NCI-H82 treated with DMSO at 0.1 percent for 48 hours (cell line): Measurements from ENCODE around the gene SPPL3.
"Not testable (repeated sequence)": the region's sequence is repeated elsewhere in the genome, so short reads cannot be mapped to it uniquely, and the experiment has no call there.

Experiments used
- DNase-seq: peaks from one replicate; lab custom pipeline; 2025; ENCODE audit not compliant: unreplicated experiment; lab: John Stamatoyannopoulos, UW

Gene SPPL3

DNA sequence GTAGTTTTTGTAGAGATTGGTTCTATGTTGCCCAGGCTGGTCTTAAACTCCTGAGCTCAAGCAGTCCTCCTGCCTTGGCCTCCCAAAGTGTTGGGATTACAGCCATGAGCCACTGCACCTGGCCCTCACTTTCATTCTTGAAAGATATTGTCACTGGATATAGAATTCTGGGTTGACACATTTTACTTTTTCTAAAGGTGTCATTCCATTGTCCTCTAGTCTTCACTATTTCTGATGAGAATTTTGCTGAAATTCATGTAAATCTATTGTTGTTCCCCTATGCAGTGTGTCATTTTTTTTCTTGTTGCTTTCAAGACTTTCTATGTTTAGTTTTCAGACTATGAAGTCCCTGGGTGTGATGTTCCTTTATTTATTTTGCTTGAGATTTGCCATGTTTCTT lies 149.4 kb downstream of the SPPL3 start:
- DNase-seq = no peak

GRCh38 chr12:120751389-120751788 lies 152.8 kb downstream of the SPPL3 start:
- no peak for DNase-seq

DNA sequence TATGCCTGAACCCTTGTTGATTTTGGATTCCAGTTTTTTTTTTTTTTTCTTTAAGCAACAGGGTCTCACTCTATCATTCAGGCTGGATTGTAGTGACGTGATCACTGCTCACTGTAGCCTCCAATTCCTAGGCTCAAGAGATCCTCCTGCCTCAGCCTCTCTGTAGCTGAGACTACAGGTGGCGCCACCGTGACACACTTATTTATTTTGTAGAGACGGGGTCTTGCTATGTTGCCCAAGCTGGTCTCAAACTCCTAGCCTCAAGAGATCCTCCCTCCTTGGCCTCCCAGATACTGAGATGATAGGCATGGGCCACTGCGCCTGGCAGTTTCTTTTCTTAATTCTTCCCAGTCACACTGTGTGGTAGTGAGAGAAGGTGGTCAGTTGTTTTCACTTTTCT lies 153.4 kb downstream of the SPPL3 start:
- no peak for DNase-seq

- no peak for DNase-seq
These were observed 154.9 kb downstream of the SPPL3 start for GRCh38 chr12:120749256-120749655.

- DNase-seq = no peak
These were observed 155.9 kb downstream of the SPPL3 start for GRCh38 chr12:120748242-120748641.

DNA sequence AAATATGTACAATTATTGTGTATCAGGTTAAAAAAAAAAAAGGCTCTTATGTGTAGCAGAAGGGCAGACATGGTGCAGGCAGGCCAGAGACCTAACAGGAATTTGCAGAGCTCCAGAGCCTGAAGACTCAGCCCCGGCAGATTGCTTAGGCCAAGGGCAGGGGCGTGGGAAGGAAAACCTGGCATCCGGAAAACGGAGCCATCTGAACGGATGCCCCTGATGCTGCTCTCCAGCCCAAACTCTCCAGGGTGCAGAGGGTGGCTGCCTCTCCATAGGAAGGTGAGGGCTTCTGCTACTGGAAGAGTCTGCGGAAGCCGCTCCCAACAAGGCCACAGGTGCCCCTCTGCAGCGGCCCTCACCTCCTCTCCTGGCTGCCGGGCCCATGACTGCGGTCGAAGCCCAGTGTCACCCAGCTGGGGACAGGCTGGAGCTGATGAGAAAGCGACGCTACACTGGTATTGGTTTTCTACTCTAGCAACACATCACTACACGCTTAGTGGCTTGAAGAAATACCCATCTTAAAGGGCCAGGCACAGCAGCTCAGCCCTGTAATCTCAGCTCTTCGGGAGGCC lies 159.2 kb downstream of the SPPL3 start:
- DNase-seq = no peak

DNA sequence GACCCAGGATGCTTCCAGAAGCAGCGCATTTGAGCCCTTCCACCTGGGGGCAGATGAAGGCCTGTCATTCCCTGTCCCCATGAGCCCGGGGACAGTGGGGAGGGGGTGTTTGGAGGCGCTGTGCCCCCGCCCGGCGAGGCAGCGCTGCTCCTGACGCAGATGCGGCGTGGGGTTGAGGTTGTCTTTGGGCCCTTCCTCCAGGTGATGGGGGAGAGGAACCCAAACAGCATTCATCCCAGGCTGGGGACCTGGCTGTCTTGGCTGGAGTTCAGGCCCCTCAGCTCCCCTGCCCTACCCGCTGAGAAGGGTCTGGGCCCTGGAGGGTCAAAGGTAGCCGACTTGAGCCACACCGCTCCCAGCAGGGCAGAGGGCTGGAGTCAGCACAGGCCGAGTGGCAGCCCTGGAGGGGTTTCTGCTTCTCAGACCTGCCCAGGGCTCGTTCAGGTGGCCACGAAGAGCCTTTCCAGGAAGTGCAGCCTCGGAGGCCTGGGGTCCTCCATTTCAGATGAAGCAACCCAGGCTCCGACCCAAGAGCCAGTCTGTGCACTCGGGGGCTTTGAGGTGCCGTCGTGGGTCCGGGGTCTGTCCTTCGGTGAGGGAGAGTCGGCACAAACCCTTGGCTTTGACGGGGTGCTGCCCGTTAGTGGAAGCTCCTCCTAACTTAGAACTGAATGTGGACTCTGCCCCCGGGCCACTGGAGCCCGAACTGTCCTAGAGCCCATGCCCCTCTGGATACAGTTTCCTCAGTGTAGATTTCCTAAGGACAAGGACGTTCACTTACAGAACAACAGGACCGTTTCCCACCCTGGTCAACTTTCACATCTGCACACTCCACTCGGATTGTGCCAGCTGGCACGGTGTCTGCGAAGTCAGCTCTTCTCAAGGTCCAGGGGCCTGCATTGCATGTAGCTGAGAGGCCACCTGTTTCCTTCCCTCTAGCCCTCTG lies 162.4 kb downstream of the SPPL3 start:
- no peak for DNase-seq

GRCh38 chr12:120740871-120741270 lies 163.3 kb downstream of the SPPL3 start:
- no peak for DNase-seq

- no peak for DNase-seq
These were observed 164.1 kb downstream of the SPPL3 start for GRCh38 chr12:120739821-120740613.

GRCh38 chr12:120739031-120739762 lies 165.0 kb downstream of the SPPL3 start:
- DNase-seq = no peak

DNA sequence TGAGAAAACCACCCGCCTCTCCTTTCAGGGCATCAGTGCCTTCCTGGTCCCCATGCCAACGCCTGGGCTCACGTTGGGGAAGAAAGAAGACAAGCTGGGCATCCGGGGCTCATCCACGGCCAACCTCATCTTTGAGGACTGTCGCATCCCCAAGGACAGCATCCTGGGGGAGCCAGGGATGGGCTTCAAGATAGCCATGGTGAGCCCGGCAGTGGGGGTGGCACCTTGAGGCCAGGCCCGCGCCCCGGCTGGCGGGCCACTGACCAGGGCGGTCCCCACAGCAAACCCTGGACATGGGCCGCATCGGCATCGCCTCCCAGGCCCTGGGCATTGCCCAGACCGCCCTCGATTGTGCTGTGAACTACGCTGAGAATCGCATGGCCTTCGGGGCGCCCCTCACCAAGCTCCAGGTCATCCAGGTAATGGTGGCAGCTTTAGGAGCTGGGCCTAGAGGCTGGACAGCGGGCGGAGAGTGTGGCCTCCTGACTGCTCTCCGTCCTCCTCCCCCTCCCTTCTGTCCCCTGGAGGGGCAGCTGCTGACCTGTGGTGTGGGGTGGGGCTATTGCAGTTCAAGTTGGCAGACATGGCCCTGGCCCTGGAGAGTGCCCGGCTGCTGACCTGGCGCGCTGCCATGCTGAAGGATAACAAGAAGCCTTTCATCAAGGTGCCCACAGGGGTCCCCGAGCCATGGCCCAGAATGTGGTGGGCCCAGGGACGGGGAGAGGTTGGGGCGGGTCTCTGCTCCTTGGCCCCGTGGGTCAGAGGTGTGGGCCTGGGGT lies 165.7 kb downstream of the SPPL3 start:
- DNase-seq = no peak

- no peak for DNase-seq
These were observed 166.5 kb downstream of the SPPL3 start for GRCh38 chr12:120737557-120738251.

GRCh38 chr12:120736404-120737331 lies 167.5 kb downstream of the SPPL3 start:
- DNase-seq = no peak

DNA sequence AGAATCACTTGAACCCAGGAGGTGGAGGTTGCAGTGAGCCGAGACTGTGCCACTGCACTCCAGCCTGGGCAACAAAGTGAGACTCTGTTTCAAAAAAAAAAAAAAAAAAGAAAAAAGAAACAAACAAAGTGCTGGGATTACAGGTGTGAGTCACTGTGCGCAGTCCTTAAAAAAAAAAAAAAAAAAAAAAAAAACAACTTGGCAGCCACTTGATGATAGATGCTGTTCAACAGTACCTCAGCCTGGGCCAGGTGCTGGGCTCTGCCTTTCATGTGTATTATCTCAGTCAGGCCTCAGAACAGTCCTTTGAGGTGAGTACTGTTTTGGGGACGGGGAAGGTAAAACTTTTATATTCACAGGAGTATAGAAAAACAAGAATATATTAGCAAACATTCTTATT lies 169.0 kb downstream of the SPPL3 start:
- DNase-seq = no peak

DNA sequence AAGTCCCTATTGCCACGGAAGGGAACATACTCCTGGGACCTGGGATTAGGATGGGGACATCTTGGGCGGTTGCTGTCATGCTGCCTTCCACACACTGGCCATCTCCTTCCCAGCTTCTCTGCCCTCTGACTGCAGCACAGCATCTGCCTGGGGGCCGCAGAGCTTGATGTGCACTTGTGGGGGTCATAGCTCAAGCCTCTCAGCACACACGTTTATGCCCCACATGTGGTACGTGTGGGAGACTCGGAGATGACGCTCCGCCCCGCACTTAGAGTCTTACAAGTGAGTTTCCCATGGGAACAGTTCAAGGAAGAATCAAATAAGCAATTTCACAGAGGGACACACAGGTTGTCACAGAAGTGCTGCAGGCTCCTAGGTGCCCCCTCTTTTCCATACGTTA lies 169.9 kb downstream of the SPPL3 start:
- DNase-seq = no peak

- no peak for DNase-seq
These were observed 170.6 kb downstream of the SPPL3 start for GRCh38 chr12:120733574-120733973.

DNA sequence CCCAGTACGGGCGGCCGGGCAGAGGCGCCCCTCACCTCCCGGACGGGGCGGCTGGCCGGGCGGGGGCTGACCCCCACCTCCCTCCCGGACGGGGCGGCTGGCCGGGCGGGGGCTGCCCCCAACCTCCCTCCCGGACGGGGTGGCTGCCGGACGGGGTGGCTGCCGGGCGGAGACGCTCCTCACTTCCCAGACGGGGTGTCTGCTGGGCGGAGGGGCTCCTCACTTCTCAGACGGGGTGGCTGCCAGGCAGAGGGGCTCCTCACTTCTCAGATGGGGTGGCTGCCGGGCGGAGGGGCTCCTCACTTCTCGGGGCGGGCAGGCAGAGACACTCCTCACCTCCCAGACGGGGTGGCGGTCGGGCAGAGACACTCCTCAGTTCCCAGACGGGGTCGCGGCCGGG lies 172.0 kb downstream of the SPPL3 start:
- DNase-seq = not testable (repeated sequence)

GRCh38 chr12:120726961-120727360 lies 177.2 kb downstream of the SPPL3 start:
- DNase-seq = no peak

GRCh38 chr12:120726510-120726793 lies 177.7 kb downstream of the SPPL3 start:
- DNase-seq = no peak
